ENCODE data around the gene CNTN4. TPM values are rescaled to one million over a fixed set of nuclear protein-coding genes. Genes with fewer than 3 reads are reported as not detected.

Gene CNTN4
- polyA plus RNA-seq, 1 experiment = not detected

- H3K27ac ChIP-seq (ENCODE audit: low read depth, low read length) = no peak overlapping the region
- H3K4me3 ChIP-seq (ENCODE audit: low read depth, low read length) = no peak overlapping the region
- DNase-seq (ENCODE audit: low read depth, low spot score) = no peak
- TF ChIP-seq CTCF (IDR thresholded peaks at IDR 0.05; ENCODE audit: low read depth, low read length) = no peak
- ChIA-PET POLR2A (no interaction called here), CTCF (no interaction called here)
- no peaks in the 10 kb centered on the region for H3K27me3 ChIP-seq (ENCODE audit: control insufficient read depth, insufficient read depth, low read length)
- H3K9me3 ChIP-seq (ENCODE audit: control insufficient read depth, insufficient read depth, low read length) = peaks cover 17% of the 10 kb centered on the region
Measured at GRCh38 chr3:3037156-3037555, 938.5 kb downstream of the CNTN4 start.

GRCh38 chr3:3038201-3038991 is 939.7 kb downstream of the CNTN4 start:
- Histone ChIP-seq H3K27ac (ENCODE audit: low read depth, low read length) (no peak overlapping the region), H3K9me3 (ENCODE audit: control insufficient read depth, insufficient read depth, low read length) (peaks cover 17% of the 10 kb centered on the region), H3K4me3 (ENCODE audit: low read depth, low read length) (no peak overlapping the region), H3K27me3 (ENCODE audit: control insufficient read depth, insufficient read depth, low read length) (no peaks in the 10 kb centered on the region)
- TF ChIP-seq CTCF (IDR thresholded peaks at IDR 0.05; ENCODE audit: low read depth, low read length) = no peak
- ChIA-PET POLR2A (no interaction called here), CTCF (no interaction called here)
- no peak for DNase-seq (ENCODE audit: low read depth, low spot score)

GRCh38 chr3:3053974-3054373 is 955.3 kb downstream of the CNTN4 start:
- no peak overlapping the region for H3K27ac ChIP-seq (ENCODE audit: low read depth, low read length)

GRCh38 chr3:3059645-3060044 is 961.0 kb downstream of the CNTN4 start:
- no peak for DNase-seq (ENCODE audit: low read depth, low spot score)
- Histone ChIP-seq H3K27ac (ENCODE audit: low read depth, low read length) (no peak overlapping the region), H3K27me3 (ENCODE audit: control insufficient read depth, insufficient read depth, low read length) (no peaks in the 10 kb centered on the region), H3K4me3 (ENCODE audit: low read depth, low read length) (no peak overlapping the region), H3K9me3 (ENCODE audit: control insufficient read depth, insufficient read depth, low read length) (peaks cover 9% of the 10 kb centered on the region)
- CTCF ChIA-PET = no interaction called here
- POLR2A ChIA-PET = no interaction called here
- no peak for TF ChIP-seq CTCF (IDR thresholded peaks at IDR 0.05; ENCODE audit: low read depth, low read length)

More at GRCh38 chr3:3053974-3054373, 955.3 kb downstream of the CNTN4 start:
- no peaks in the 10 kb centered on the region for H3K27me3 ChIP-seq (ENCODE audit: control insufficient read depth, insufficient read depth, low read length)
- POLR2A ChIA-PET = no interaction called here
- H3K4me3 ChIP-seq (ENCODE audit: low read depth, low read length) = no peak overlapping the region
- no peak for TF ChIP-seq CTCF (IDR thresholded peaks at IDR 0.05; ENCODE audit: low read depth, low read length)
- CTCF ChIA-PET = no interaction called here
- H3K9me3 ChIP-seq (ENCODE audit: control insufficient read depth, insufficient read depth, low read length) = peaks cover 10% of the 10 kb centered on the region
- no peak for DNase-seq (ENCODE audit: low read depth, low spot score)

- no peak for TF ChIP-seq CTCF (IDR thresholded peaks at IDR 0.05; ENCODE audit: low read depth, low read length)
- Histone ChIP-seq H3K9me3 (ENCODE audit: control insufficient read depth, insufficient read depth, low read length) (peaks cover 20% of the 10 kb centered on the region), H3K27ac (ENCODE audit: low read depth, low read length) (no peak overlapping the region), H3K27me3 (ENCODE audit: control insufficient read depth, insufficient read depth, low read length) (peaks cover 2% of the 10 kb centered on the region), H3K4me3 (ENCODE audit: low read depth, low read length) (no peak overlapping the region)
- ChIA-PET CTCF (no interaction called here), POLR2A (no interaction called here)
- no peak for DNase-seq (ENCODE audit: low read depth, low spot score)
Measured at GRCh38 chr3:3064297-3064696, 965.6 kb downstream of the CNTN4 start.
